Measurements from ENCODE around the gene ABHD16B.
A peak's percentile ranks its signal among the peaks of the same experiment; 100 is the strongest.

The ABHD16B gene

DNA sequence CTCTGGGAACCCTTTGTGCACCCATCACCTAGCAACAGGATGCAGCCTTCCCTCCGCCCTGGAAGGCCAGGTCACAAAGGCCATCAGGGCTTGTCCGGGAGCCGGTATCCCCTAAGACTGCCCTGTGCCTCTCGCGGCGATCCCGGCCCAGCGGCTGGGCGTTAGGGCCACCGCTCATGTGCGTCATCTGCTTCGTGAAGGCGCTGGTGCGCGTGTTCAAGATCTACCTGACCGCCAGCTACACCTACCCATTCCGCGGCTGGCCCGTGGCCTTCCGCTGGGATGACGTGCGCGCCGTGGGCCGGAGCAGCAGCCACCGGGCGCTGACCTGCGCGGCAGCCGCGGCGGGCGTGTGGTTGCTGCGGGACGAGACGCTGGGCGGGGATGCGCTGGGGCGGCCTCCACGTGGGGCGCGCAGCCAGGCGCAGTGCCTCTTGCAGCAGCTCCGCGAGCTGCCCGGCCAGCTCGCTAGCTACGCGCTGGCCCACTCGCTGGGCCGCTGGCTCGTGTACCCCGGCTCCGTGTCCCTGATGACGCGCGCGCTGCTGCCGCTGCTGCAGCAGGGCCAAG, at the start of gene ABHD16B:
Gene ABHD16B (plus strand): TSS at position 134 of the 570 bp plus-strand sequence. CDS start 43 bp downstream, at position 177.
- DNase-seq, result no peak

DNA sequence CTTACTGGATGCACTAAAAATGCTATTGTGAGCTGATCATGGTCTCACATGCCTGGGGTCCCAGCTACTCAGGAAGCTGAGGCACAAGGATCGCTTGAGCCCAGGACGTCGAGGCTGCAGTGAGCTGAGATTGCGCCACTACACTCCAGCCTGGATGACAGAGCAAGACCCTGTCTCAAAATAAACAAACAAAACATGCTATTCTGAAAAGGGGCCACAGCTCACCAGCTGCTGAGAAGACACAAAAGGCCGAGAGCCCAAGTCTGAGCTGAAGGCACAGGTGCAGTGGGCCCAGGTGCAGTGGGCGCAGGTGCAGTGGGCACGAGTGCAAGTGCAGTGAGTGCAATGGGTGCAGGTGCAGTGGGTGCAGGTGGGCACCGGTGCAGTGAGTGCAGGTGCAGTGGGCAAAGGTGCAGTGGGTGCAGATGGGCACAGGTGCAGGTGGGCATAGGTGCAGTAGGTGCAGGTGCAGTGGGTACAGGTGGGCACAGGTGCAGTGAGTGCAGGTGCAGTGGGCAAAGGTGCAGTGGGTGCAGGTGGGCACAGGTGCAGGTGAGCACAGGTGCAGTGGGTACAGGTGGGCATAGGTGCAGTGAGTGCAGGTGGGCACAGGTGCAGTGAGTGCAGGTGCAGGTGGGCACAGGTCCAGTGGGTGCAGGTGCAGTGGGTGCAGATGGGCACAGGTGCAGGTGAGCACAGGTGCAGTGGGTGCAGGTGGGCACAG, 46.2 kb upstream of the ABHD16B start:
- no peak for DNase-seq

DNA sequence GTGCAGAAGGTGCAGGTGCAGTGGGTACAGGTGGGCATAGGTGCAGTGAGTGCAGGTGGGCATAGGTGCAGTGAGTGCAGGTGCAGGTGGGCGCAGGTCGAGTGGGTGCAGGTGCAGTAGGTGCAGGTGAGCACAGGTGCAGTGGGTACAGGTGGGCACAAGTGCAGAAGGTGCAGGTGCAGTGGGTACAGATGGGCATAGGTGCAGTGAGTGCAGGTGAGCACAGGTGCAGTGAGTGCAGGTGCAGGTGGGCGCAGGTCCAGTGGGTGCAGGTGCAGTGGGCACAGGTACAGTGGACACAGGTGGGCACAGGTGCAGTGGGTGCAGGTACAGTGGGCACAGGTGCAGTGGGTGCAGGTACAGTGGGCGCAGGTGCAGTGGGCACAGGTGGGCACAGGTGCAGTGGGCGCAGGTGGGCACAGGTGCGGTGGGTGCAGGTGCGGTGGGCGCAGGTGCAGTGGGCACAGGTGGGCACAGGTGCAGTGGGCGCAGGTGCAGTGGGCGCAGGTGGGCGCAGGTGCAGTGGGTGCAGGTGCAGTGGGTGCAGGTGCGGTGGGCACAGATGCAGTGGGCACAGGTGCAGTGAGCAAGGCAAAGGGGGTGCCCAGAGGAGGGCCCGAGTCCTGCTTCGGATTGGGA, 45.6 kb upstream of the ABHD16B start:
- DNase-seq, result no peak

DNA sequence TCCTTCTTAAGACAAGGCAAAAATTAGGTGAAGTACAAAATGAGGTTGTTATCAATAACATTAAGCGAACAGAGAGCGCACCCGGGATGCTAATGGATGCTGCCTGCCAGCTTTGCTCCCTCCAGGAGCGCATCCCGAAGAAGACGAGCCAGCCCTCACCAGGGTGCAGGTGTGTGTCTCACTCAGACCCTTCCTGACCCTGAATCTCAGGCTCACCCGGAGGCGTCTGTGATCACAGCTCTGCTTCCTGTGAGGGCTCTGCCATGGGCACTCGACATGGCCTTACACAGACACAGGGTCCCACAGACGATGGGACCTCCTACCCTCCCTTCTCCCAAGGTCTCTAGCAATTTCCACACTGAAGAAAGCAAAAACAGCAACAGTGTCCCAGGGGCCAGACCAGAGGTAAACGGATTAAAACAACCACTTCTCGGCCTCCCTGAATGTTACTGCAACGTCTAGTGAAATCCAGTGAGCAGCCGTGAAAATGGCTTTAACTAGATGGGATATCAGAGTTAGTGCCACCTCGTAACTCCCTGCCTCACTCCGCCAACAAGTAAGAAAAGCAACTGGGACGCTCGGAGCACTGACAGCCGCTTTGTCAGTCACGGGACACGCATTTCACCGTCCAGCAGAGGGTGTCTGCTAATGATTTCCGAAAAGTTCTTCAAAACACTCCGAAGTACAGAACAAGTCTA, 41.9 kb upstream of the ABHD16B start:
- no peak for DNase-seq

DNA sequence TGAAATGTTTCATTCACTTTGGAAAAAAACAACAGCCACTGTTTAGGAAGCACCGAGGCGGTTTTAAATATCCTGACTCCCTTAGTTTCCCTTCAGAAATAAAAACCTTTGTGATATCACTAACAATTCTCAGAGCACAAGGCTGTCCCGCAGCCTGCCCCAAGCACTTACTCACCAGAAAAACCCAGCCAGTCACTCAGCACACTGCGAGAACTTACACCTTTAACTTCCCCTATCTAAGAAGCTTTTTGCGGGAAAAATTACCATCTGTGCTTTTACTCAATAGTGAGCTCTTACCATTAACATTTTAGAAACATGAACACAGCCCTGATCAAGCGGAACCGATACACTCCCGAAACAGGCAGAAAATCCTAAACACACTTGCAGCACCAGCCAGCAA, 39.5 kb upstream of the ABHD16B start:
- no peak for DNase-seq

DNA sequence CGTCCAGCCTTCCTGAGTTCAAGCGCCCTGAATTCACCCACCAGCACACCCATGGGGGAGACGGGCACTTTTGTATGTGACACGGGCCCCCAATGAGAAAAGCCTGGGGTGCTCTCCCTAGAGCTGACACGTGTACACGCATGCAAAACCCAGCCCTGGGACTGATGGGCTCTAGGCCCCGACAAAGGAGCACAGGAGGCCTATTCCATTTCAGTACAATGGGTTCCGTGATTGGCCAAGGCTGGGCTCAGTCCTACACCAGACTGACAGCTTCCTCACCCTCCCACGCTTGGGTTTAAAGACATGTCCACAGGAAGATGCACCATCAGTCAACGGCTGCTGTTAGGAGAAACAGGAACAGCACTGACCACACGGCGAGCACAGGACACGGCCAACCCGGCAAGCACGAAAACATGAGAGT, 39.0 kb upstream of the ABHD16B start:
- DNase-seq, result no peak

DNA sequence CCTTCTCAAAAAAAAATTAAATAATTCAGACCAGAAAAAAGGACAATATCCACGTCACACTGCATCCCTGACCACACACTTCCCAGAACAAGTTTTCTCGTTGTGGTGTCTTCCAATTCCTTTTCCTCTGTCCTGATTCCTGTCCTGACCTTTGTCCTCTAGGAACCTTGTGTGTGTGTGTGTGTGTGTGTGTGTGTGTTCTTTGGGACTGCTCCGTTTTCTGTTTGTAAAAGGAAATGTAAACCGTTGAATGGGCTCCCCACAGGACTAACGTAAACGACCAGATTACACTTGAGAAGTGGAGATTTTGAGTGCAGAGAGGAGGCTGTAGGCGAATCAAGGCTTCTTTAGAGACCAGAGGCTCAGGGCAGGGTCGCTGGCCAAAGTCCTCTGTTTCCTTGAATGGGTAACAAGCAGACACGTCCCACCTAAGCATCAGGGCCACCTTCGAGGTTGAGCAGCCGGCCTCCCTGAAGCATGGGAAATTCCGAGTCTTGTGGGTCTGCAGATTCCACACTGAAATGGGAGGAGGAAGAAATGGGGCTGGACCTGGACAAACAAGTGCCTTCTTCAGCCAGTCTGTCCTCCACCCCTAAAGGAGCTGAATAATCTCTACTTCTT, 37.5 kb upstream of the ABHD16B start:
- no peak for DNase-seq

DNA sequence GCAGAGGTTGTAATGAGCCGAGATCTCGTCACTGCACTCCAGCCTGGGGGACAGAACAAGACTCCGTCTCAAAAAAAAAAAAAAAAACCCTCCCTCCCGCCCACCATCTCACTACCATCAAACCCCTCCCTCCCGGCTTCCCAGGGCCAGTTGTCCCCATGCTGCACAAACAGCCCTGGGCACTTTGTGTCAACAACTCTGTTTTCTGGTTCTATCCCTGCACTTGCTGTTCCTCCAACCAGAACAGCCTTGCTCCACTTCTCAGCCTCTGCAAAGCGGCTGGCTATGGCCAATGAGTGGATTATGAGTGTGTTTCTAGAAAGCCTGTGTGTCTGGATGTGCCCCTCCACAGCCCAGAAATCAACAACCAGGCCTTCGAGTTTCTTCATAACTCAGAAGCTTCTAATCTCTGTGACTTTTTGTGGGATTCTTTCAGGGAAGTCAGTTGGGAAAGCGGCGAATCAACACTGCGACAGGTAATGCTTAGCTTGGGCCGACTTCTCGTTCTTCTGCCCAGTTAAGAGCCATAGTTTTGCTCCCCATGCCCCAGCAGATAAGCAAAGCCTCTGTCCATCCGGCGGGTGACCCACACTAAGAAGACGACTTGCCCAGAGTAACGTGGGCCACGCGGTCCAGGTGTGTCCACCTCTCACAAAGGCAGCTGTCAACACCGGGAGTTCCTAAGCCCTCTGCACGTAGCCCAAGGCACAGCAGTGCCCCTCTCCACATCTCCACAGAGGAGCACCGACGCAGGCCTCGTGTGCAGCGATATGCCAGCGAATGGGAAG, 35.8 kb upstream of the ABHD16B start:
- no peak for DNase-seq

DNA sequence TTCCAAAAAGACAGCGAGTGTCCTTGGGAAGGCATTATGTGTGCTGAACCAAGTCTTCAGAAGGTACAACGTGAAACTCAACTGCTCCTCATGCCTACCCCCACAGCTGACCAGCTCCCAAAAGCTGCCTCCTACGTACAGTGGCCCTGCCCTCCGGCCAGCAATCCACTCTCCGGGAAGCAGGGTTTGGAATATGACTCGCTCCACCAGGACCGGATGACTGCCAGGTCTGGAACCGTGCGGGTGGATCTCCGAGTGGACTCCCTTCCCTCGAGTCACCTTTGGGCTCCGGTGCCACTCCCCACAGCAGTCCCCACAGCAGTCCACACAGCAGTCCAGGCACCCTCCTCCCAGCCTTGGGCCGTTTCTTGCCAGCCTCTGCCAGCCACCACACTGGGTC, 34.5 kb upstream of the ABHD16B start:
- no peak for DNase-seq

DNA sequence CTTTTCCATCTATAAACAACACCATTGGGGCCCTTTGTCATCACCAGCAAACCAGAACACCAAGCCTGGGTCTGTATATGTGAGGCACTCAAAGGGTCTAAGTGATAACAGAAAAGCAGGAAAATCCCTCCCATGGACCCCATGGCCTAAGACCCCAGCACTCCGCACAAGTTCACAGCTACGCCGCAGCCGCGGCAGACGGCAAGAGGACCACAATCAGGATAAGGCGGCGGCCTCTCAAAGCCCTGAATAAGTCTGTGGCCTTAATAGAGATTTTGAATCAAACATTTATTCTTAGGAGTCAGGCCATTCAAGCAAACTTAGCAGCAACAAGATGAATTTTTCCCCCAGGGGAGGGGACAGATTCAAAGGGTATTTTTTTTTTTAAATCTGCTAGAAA, 33.2 kb upstream of the ABHD16B start:
- no peak for DNase-seq

DNA sequence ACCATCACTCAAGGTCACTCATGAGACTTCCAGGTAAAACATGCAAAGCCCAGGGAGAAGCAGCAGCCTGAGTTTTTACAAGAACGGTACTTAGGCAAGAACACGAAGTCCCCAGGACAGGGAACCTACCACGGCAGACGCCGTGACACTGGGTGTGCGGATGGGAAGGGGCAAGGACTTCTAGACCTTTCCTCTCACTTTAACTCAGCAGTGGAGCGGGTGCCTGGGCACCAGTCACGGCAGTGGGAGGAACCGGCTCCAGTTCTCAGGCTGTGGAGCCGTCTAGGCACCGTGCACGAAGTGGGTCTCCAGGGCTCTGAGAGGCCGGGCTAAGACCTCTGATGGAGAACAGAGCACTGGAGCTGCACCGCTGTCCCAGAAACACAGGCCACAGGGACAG, 32.8 kb upstream of the ABHD16B start:
- no peak for DNase-seq

DNA sequence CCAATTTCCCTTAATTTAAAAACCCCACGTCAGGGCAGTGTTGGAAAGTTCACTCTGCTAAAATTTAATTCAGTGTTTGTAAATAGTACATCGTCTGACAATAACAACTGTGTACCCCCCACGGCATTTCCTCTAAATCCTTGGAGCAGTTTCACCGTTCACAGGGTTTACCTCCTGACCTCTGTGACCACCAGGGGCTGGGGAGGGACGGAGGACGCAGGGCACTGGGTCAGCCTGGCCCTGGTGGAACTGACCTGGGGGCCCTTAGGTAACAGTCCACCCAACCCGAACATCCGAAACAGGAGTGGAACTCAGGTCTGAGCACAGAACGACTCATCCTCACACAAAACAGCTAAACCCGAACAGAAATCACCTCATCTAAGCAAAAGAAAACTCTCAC, 32.3 kb upstream of the ABHD16B start:
- no peak for DNase-seq

DNA sequence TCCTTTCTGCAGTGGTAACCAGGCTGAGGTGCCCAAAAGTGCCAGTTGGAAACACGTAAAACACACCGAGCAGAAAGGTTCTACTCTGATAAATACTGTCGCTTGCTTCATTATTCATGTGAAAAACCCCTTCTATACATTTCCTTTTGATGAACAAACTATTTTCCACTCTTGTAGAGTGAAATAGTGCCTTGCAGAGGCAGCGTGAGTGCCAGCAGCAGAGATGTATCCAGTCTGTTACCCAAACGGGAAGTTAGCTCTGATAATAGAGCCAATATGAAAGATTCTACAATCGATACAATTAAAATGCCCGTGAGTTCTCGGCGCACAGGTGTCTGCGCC, 31.7 kb upstream of the ABHD16B start:
- no peak for DNase-seq

DNA sequence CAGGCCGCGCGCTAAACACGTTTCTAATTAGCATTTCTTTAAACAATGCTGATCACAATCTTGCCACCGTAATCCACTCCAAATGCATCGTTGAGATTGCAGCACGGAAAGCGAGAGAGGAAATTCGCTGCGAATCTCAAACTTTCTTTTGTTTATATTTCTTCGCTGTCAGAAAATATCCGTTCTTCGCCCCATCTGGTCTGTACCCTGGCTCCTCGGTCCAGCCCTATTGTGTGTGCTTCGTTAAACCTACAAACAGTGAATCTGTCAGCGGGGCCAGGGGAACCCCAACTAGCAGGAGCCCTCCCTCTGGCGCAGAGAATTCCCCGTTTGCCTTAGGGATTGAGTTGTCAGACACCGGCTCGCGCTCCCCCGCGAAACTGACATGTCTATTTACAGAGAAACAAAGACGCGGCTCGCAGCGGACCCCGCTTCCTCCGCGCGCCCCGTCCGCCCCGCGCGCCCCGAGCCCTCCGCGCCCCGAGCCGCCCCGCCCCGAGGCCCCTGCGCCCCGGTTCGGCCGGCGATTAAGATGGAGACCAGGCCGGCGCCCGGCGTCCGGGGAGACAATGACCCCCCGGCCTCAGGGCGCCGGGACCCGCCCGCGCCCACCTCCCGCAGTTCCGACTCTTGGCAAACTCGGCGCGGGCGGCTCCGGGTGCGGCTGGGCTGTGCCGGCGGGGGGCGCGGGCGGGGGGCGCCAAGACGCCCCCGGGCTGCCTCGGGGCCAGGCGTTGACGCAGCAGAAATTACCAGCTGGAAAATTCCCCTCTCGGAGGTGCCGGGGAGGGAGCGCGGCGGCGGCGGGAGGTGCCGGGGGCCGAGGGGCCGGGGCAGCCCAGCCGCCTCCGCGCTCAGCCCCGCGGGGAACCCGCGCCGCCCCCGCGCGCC, 31.1 kb upstream of the ABHD16B start:
- no peak for DNase-seq

DNA sequence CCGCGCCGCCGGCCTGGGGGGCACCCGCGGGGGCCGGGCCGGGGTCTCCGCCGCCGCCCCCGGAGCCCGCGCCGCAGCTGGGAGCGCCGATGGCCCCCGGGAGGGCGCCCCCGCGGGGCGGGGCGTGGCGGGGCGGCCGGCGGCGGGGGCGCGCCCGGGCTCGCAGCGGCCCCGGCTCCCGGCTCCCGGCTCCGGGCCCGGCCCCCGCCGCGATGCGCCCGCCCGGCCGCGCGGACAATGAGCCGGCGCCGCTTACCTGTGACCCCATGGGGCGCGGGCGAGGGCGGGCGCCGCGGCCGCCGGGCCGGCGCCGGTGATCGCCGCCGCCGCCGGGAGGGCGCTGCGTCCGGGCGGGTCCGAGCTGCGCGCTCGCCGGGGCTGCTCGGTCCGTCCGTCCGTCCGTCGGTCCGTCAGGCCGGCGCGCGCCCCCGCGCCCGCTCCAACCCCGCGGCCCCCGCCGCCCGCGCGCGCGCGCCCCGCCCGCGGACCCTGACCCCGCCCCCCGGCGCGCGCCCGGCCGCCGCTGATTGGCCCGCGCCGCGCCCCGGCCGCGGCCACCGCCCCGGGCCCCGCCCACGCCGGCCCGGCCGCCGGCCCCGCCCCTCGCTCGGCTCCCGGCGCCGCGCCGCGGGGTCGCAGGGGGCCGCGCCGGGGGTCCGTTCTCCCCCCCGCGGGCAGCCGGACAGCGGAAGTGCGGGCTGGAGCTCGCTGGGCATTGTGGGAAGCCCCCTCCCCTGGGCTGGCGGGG, 30.3 kb upstream of the ABHD16B start, which contains the start of gene ZBTB46:
Gene ZBTB46 (minus strand): TSS at position 424 of the 748 bp plus-strand sequence. CDS start 40,507 bp downstream, outside the sequence.
- peak in 1 of 2 donors; percentile 67 for DNase-seq

DNA sequence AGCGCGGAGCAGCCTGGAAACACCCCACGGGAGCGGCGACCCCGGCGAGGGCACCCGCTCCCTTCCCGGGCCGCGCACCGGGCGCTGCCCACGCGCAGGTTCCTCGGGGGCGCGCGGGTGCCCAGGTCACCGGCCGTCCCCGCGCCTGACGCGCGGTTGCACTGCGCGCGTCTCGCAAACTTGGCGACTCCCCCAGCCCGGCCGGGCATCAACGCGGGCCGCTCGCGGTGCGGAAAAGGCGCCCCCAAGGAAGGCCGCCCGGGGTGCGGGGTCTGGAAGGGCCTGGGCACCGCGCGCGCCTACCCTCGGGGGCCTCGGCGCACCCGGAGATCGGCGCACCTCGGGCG, 29.7 kb upstream of the ABHD16B start:
- no peak for DNase-seq

DNA sequence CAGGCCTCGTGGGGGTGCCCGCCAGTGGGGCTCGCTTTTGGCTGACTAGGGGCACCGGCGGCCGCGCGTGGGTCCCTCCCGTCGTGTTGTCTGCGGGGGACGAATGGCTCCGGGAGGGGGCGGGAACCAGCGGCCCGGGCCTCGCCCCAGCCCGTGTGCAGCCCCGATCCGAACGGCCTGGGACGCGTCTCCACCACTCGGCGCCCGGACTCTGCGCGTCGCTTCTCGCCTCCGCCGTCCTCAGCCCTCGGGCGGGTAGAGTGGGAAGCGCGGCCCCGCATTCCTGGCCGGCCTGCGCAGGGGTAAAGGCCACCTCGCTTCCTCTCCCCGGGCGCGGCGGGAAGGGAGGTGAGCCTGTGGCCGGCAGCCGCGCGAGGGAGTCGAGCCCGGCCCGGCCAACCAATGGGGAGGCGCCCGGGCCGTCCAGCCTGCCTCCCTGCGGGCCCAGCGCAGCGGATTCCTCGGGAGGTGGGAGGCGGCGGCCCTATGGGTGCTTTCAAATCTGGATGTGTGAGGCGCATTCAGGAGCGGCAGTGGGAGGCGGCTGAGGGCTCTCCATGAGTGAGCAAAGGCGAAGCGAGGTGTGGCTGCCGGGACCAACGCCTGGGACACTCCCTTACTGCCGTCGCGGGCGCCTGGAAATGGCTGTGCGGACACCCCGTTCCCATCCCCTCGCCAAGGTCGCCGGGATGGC, 29.2 kb upstream of the ABHD16B start:
- no peak for DNase-seq

DNA sequence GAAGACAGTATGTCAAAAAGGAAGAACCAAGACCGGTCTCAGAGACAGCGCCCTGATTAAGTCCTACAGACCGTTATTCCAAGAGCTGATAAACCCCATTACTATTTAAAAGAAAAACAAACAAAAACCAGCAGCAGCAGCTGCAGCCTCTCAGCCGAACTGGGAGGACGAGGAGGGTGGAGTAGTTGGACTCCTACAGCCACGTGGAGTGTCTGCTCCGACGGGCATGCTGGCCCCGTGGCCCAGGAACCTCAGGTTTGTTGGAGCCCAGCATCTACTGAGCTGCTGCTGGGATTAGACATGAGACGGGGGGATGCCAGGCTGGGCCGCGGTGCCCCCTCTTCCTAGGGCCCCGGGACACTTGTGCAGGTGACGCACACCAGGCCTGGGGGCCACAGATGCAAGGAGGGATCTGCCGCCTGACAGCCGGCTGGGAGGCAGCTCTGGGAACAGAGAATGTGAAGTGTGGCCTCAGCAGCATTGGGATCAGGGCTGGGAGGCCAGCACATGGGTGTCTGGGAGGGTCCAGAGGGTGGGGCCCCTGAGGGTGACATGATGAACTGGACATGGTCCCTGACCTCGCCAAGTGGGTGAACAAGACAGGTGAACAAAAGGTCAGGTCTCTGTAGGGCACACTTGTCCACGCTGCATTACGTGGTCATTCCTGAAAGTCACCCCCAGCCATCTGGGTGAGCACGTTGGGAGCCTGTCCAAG, 27.4 kb upstream of the ABHD16B start:
- no peak for DNase-seq

DNA sequence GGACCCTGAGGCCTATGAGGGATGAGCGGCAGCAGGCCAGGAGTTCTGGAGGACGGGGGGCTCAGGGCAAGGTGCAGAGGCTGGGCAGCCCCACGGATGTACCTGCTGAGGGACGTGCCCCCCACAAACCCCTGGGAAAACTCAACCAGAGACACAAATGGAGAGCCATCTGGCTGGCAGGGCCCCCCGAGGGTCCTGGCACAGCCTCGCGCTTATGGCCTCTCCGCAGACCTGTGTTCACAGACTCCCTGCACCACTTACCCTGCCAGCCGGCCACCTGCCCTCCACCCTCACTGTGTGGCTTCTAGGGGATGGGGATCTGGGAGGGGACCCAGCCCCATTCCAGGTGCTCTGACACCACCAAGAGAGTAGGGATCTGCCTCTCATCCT, 26.8 kb upstream of the ABHD16B start:
- no peak for DNase-seq

Measured in stimulated activated CD4-positive, alpha-beta T cell treated with anti-CD3 and anti-CD28 coated beads, Interleukin-2, amount 100 ng/mL, for 24 hours (primary cell).